Common myeloid progenitor, CD34-positive (primary cell): ENCODE measurements around the gene MRPL43.

ENCODE experiments used
- CTCF ChIA-PET: fragments of 350-600 bp; sonication (Branson Sonifier 250); formaldehyde crosslinking; loops from one replicate; lab custom pipeline; 2021; ENCODE audit warnings: antibody characterized with exemption; lab: Charles Lee
- POLR2A ChIA-PET: fragments of 350-600 bp; sonication (Branson Sonifier 250); formaldehyde crosslinking; loops from one replicate; lab custom pipeline; 2021; ENCODE audit warnings: antibody characterized with exemption; lab: Charles Lee
- DNase-seq, 3 donors: peaks; one replicate each; pipeline versions ENCODE4 v3.0.0 to v3.0.0-alpha.2; 2013
- H3K27ac ChIP-seq, 2 experiments: 1 replicate in 1 of 2; 2 replicates in 1 of 2; pipeline ENCODE4 v1.7.0; 2013; ENCODE audit warnings: inconsistent platforms in 2 of 2, low read length in 2 of 2, mild to moderate bottlenecking in 2 of 2, low read depth in 1 of 2, moderate library complexity in 1 of 2; ENCODE audit not compliant: severe bottlenecking in 2 of 2, insufficient read depth in 1 of 2, poor library complexity in 1 of 2
- H3K27me3 ChIP-seq, 5 experiments: replicated peaks in 2 of 5; 1 replicate in 3 of 5; 2 replicates in 2 of 5; pipeline versions ENCODE4 v1.6.1 to v1.7.0; 2013; ENCODE audit warnings: low read length in 4 of 5, mild to moderate bottlenecking in 2 of 5, moderate library complexity in 2 of 5, inconsistent platforms in 1 of 5; ENCODE audit not compliant: insufficient read depth in 5 of 5, control insufficient read depth in 4 of 5
- H3K36me3 ChIP-seq, 4 experiments: 1 replicate in 2 of 4; 2 replicates in 2 of 4; pipeline versions ENCODE4 v1.6.1 to v1.7.0; 2013; ENCODE audit warnings: low read length in 3 of 4, control low read depth in 1 of 4, mild to moderate bottlenecking in 1 of 4; ENCODE audit not compliant: control insufficient read depth in 4 of 4, insufficient read depth in 4 of 4
- H3K4me1 ChIP-seq, 4 experiments: 1 replicate in 3 of 4; 2 replicates in 1 of 4; pipeline versions ENCODE4 v1.6.1 to v1.7.1; 2013; ENCODE audit warnings: low read length in 3 of 4, mild to moderate bottlenecking in 3 of 4, control low read depth in 1 of 4, inconsistent platforms in 1 of 4, moderate library complexity in 1 of 4; ENCODE audit not compliant: control insufficient read depth in 4 of 4, insufficient read depth in 4 of 4; ENCODE audit errors: control extremely low read depth in 1 of 4
- H3K4me3 ChIP-seq, 7 experiments: 1 replicate in 4 of 7; 2 replicates in 3 of 7; pipeline versions ENCODE4 v1.5.1 to v1.7.0; 2013; ENCODE audit warnings: mild to moderate bottlenecking in 7 of 7, low read length in 6 of 7, moderate library complexity in 6 of 7, inconsistent platforms in 2 of 7, low read depth in 2 of 7, control low read depth in 1 of 7; ENCODE audit not compliant: insufficient read depth in 4 of 7, control insufficient read depth in 1 of 7; ENCODE audit errors: extremely low read depth in 1 of 7
- H3K9me3 ChIP-seq, 5 experiments: 1 replicate in 4 of 5; 2 replicates in 1 of 5; pipeline versions ENCODE4 v1.6.1 to v1.7.1; 2013; ENCODE audit warnings: low read length in 4 of 5, mild to moderate bottlenecking in 2 of 5, inconsistent platforms in 1 of 5, low read depth in 1 of 5, moderate library complexity in 1 of 5; ENCODE audit not compliant: control insufficient read depth in 4 of 5, insufficient read depth in 2 of 5; ENCODE audit errors: control extremely low read depth in 1 of 5
- WGBS: methylation state at CpG from one replicate; pipeline ENCODE4 v1.1.5; 2013; ENCODE audit not compliant: insufficient coverage; 5-methylcytosine and 5-hydroxymethylcytosine counted together

MRPL43 gene

DNA sequence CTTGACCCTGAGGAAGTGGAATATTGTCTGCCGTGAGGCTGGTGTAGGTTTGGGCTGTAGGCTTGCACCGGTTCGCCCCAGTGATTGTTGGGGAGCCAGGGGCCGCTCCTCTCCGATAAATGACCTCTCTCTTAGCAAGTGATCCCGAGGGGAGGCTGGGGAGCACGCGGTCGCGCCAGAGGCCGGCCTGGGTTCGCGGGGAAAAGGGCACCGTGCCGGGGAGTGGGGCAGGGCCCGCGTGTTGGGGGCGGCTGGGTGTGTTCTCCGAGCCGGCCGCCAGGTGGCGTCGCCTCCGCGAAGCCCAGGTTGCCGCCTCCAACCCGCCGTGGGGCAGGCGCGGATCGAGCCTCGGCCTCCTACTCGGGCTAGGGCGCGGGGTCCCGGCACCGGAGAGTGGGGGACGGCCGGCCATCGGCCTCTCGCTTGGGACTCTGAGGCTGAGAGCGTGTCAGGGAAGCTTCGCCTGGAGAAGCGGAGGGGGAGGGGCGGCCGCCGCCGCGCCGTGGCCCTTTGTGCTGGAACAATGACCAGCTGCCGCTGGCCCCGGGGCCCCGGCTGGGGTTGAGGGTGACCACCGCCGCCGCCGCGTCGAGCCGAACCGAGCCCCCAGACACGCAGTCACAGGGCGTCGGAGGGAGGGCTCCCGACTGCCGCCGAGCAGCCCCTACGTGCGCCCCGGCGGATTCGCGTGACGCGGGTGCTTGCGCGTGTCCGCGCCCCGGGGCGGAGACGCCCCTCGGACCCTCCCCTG is 11.9 kb upstream of the MRPL43 start:
- POLR2A ChIA-PET, result interaction anchor here (0.6 to 1.1 kb wide), 4 partner anchors 12 to 1677 kb away, joined by 3 to 5 read pairs (median 3); partner anchors contain the start of genes MRPL43 and TWNK
- CTCF ChIA-PET, result interaction anchor here (1.0 to 23.7 kb wide), 7 partner anchors 10 to 52 kb away, joined by 4 to 311 read pairs (median 5); partner anchors contain the start of genes MRPL43 and TWNK
- peak overlapping the region; percentile 79 to 90 for H3K27ac ChIP-seq
- WGBS, result under 1% methylated on average over 62 of the region's 83 CpGs
- no peaks in the 10 kb centered on the region for H3K9me3 ChIP-seq
- H3K36me3 ChIP-seq, result peaks cover 0 to 35% (median 18%) of the 10 kb centered on the region in 4 experiments
- peaks cover 0 to 60% (median 50%) of the 10 kb centered on the region in 4 experiments for H3K4me1 ChIP-seq
- peak overlapping the region; percentile 76 to 93 (median 84) for H3K4me3 ChIP-seq
- H3K27me3 ChIP-seq, result no peaks in the 10 kb centered on the region
- peak; percentile 70 to 81 (median 81) for DNase-seq

DNA sequence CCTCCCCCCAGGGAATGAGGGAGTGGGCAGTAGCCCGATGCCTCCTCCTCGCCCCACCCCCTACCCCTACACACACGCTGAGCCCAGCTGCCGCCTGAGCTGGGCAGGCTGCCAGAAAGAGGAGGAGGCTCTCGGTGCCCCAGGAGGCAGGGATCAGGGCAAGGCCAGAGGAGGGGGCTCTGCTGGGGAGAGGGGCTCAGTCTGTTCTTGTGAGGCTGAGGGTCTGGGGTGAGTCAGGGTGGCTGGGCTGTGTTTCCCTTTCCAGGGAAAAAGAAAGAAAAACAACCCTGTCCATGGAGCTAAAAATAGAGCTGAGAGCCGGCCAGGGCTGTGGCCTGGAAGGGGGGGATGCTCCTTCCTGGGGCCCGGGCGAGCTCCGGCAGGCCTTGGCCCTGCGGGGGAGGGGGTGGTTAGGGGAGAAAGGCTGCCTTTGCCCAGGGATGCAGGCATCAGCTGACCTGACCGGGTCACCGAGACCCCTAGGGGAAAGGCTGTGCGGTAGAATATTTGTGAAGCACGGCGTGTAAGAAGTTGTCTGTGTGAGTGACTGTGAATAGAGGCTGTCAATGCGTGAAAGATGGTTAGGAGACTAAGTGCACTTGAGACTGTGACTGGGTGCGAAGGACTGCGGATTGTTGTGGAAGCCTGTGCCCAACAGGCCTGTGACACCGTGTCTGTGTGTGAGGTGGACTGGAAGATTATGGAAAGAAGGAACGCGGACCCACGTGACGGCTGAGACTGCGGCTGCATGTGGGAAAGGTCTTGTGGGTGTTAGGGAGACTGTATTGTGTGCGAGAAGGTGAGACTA is 11.1 kb upstream of the MRPL43 start:
- Histone ChIP-seq H3K27ac (peak overlapping the region; percentile 25 to 90), H3K36me3 (peaks cover 2 to 35% (median 17%) of the 10 kb centered on the region in 4 experiments), H3K4me1 (peaks cover 0 to 60% (median 50%) of the 10 kb centered on the region in 4 experiments), H3K4me3 (peak overlapping the region; percentile 76 to 93 (median 84)), H3K27me3 (no peaks in the 10 kb centered on the region), H3K9me3 (no peaks in the 10 kb centered on the region)
- WGBS, result 2% methylated on average over 17 of the region's 25 CpGs
- ChIA-PET CTCF (interaction anchor here (0.7 to 23.7 kb wide), 15 partner anchors 11 to 53 kb away, joined by 3 to 311 read pairs (median 4); partner anchors contain the start of genes MRPL43, PDZD7, SFXN3 and TWNK), POLR2A (interaction anchor here (0.6 to 1.7 kb wide), 6 partner anchors 11 to 462 kb away, joined by 3 to 7 read pairs (median 3); partner anchors contain the start of genes MRPL43, PDZD7, SFXN3 and TWNK)
- peak in 2 of 3 donors; percentile 72 to 75 for DNase-seq

DNA sequence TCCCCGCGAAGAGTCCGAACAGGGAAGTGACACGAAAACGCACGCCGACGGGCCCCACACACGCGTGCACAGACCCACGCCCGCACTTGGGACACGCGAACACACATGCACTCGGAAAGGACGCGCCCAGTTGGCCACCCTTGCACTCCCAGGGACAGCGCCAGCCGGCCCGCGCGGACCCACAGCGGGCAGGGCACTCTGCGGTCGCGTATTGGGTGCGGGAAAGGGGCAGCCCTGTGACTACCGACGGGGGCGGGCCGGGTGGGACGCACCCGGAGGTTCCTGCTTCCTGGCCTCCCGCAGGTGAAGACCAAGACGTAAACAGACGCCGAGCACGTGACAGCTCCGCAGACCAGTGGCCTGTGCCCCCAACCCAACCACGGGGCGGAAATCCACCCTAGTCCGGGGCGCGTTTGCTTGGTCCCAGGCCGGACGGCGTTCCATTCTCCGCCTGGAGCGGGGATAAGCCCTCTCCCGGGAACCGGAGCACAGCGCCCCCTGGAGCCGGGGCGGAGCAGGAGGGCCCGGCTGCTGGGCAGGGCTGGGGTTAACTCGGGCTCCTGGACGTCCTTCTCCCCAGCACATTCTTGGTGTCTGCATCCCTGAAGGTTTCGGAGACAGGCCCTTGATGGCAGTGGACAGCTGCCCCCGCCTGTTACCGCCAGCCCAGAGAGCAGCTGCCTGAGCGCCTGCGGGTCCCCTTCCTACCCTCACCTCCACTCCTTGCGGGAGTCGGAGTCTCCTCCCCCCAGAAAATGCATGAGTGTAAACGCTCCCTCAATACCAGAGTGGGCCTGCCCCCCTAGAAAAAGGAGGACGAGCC is 10.3 kb upstream of the MRPL43 start:
- Histone ChIP-seq H3K9me3 (no peaks in the 10 kb centered on the region), H3K27me3 (no peaks in the 10 kb centered on the region), H3K4me1 (peaks cover 0 to 60% (median 50%) of the 10 kb centered on the region in 4 experiments), H3K36me3 (peaks cover 5 to 33% (median 15%) of the 10 kb centered on the region in 4 experiments), H3K4me3 (peak overlapping the region; percentile 76 to 93 (median 84)), H3K27ac (peak overlapping the region in 1 of 2 experiments; percentile 90)
- CTCF ChIA-PET, result interaction anchor here (0.7 to 23.7 kb wide), 16 partner anchors 10 to 54 kb away, joined by 3 to 311 read pairs (median 4); partner anchors contain the start of genes MRPL43, PDZD7, SFXN3 and TWNK
- peak; percentile 58 to 68 (median 64) for DNase-seq
- POLR2A ChIA-PET, result interaction anchor here (0.5 to 1.7 kb wide), 5 partner anchors 34 to 461 kb away, joined by 3 to 7 read pairs (median 3); partner anchors contain the start of genes PDZD7 and SFXN3
- WGBS, result under 1% methylated on average over 59 of the region's 66 CpGs

DNA sequence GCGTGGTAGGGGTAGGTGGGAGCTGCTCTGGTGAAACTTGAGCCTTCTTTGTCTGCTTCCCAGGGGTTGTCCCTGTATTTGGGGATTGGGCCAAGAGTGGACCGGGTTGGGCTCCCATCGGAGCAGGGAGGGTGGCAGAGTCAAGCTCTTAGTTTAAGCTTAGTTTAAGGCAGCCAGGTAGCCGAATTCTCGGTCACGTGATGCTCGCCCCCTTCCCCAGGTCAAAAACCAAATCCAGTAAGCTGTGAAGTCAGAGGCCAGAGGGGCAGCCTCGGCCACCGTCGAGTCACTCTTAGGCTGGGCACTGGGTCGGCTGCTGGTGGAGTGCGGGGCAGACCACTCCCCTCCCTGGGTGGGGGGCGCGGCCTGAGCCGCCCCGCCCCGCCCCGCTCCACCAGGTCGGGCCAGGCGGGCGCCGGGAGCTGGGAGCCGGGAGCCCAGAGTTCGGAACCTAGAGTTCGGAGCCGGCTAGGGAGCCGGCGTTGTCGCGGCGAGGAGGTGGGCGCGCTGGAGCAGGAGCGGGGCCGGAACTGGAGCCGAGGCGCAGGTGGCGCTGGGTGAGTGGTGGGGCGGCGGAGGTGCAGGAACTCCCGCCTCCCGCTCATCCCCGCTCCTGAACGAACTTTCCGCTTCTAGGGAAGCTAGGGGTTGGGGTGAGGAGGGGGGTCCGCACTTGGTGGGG is 9.5 kb upstream of the MRPL43 start:
- Histone ChIP-seq H3K4me1 (peaks cover 0 to 53% (median 44%) of the 10 kb centered on the region in 4 experiments), H3K9me3 (no peaks in the 10 kb centered on the region), H3K36me3 (peaks cover 5 to 29% (median 14%) of the 10 kb centered on the region in 4 experiments), H3K27ac (peak overlapping the region; percentile 15 to 90), H3K4me3 (peak overlapping the region; percentile 76 to 93 (median 84)), H3K27me3 (no peaks in the 10 kb centered on the region)
- no peak for DNase-seq
- 3% methylated on average over 29 of the region's 46 CpGs for WGBS
- ChIA-PET POLR2A (interaction anchor here (0.5 to 1.7 kb wide), 2 partner anchors 35 to 363 kb away, joined by 3 to 7 read pairs; partner anchors contain the start of genes PDZD7 and SFXN3), CTCF (interaction anchor here (1.0 to 23.7 kb wide), 9 partner anchors 9 to 55 kb away, joined by 3 to 311 read pairs (median 4); partner anchors contain the start of genes MRPL43 and TWNK)

DNA sequence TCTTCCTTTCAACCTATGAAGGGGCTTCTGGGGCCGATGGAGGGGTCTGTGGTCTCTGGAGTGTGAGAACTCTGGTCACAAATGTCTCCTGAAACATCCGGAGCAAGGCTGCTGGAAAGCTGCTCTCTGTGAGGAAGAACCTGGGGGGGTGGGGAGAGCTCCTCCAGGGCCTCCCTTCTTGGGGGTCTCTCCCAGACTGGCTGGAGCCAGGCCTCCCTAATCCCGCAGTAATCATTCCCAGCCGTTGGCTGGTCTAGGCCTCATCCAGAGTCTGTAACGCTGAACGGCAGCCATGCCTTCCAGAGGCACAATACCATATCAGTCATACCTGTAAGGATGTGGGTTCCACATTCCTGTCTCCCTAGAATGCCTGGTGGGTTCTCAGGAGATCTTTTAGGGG is 7.9 kb upstream of the MRPL43 start:
- POLR2A ChIA-PET, result no interaction called here
- CTCF ChIA-PET, result interaction anchor here (1.3 to 23.7 kb wide), 5 partner anchors 8 to 48 kb away, joined by 3 to 311 read pairs (median 44); partner anchors contain the start of genes MRPL43 and TWNK
- 93% methylated on average over 4 of the region's 6 CpGs for WGBS
- Histone ChIP-seq H3K4me1 (peaks cover 0 to 37% (median 28%) of the 10 kb centered on the region in 4 experiments), H3K27ac (no peak overlapping the region), H3K36me3 (peaks cover 16 to 42% (median 27%) of the 10 kb centered on the region in 4 experiments), H3K27me3 (no peaks in the 10 kb centered on the region), H3K9me3 (no peaks in the 10 kb centered on the region), H3K4me3 (no peak overlapping the region)
- no peak for DNase-seq
